Effector memory CD4-positive, alpha-beta T cell (primary cell): ENCODE results near the gene NHLRC2.
"Not testable (repeated sequence)": the region's sequence is repeated elsewhere in the genome, so short reads cannot be mapped to it uniquely, and the experiment has no call there.

Experiments used
- DNase-seq, 3 donors: peaks; one replicate each; pipeline ENCODE4 v3.0.0-alpha.2; 2020
- H3K27ac ChIP-seq: 2 replicates; pipeline ENCODE4 v1.7.0; 2013; ENCODE audit warnings: mild to moderate bottlenecking, low read length, moderate library complexity; ENCODE audit not compliant: insufficient read depth, poor library complexity, severe bottlenecking
- H3K27me3 ChIP-seq: replicated peaks from 2 replicates; pipeline ENCODE4 v1.7.0; 2013; ENCODE audit warnings: mild to moderate bottlenecking, low read length; ENCODE audit not compliant: insufficient read depth, control insufficient read depth, poor library complexity, severe bottlenecking
- H3K36me3 ChIP-seq: 2 replicates; pipeline ENCODE4 v1.7.0; 2013; ENCODE audit warnings: mild to moderate bottlenecking, low read length, moderate library complexity; ENCODE audit not compliant: control insufficient read depth, insufficient read depth
- H3K4me1 ChIP-seq: 2 replicates; pipeline ENCODE4 v1.7.0; 2013; ENCODE audit warnings: low read length, mild to moderate bottlenecking; ENCODE audit not compliant: control insufficient read depth, insufficient read depth, poor library complexity, severe bottlenecking
- H3K4me3 ChIP-seq: 2 replicates; pipeline ENCODE4 v1.7.0; 2013; ENCODE audit warnings: low read length, low read depth, mild to moderate bottlenecking; ENCODE audit not compliant: insufficient read depth, poor library complexity, severe bottlenecking
- H3K9me3 ChIP-seq: 2 replicates; pipeline ENCODE4 v1.7.0; 2013; ENCODE audit warnings: mild to moderate bottlenecking, low read length, moderate library complexity; ENCODE audit not compliant: control insufficient read depth

NHLRC2 gene

DNA sequence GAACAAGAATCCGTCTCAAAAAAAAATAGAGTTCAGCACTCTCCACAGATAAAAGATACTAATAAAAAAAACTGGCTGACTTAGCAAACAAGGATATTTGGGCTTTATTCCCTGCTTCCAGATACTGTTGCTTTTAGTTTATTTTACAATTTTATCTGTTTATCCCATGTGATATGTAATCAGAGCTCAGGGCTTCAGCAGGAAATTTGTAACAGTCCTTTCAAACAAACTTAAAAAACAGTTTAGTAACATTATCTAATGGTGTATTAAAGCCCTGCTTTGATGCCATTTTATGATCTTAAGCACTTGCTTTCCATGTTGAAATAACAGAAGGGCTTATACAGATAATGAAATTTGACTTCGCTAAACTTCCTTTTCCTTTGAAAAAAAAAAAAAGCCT, 28.7 kb upstream of the NHLRC2 start:
- Histone ChIP-seq H3K4me3 (no peak overlapping the region), H3K27me3 (no peaks in the 10 kb centered on the region), H3K36me3 (no peaks in the 10 kb centered on the region), H3K9me3 (no peaks in the 10 kb centered on the region), H3K27ac (no peak overlapping the region), H3K4me1 (no peaks in the 10 kb centered on the region)
- DNase-seq, result no peak

DNA sequence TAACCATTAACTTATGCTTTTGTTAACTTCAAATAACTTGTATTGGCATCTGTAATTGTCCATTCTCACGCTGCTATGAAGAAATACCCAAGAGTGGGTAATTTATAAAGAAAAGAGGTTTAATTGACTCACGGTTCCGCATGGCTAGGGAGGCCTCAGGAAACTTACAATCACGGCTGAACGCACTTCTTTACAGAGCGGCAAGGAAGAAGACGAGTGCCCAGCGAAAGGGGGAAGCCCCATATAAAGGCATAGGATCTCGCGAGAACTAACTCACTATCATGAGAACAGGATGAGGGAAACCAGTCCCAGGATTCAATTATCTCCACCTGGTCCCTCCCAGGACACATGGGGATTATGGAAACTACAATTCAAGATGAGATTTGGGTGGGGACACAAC, 25.9 kb upstream of the NHLRC2 start:
- not testable (repeated sequence) for H3K27me3 ChIP-seq, H3K4me3 ChIP-seq, DNase-seq, H3K36me3 ChIP-seq, H3K9me3 ChIP-seq, H3K4me1 ChIP-seq, H3K27ac ChIP-seq

GRCh38 chr10:113842171-113842570, 12.3 kb upstream of the NHLRC2 start:
- H3K27ac ChIP-seq, result no peak overlapping the region
- H3K9me3 ChIP-seq, result no peaks in the 10 kb centered on the region
- no peak overlapping the region for H3K4me3 ChIP-seq
- H3K4me1 ChIP-seq, result no peaks in the 10 kb centered on the region
- H3K36me3 ChIP-seq, result no peaks in the 10 kb centered on the region
- DNase-seq, result no peak
- H3K27me3 ChIP-seq, result no peaks in the 10 kb centered on the region

GRCh38 chr10:113843972-113844485, 10.4 kb upstream of the NHLRC2 start:
- Histone ChIP-seq H3K36me3 (no peaks in the 10 kb centered on the region), H3K27ac (no peak overlapping the region), H3K27me3 (no peaks in the 10 kb centered on the region), H3K4me3 (no peak overlapping the region), H3K4me1 (no peaks in the 10 kb centered on the region), H3K9me3 (no peaks in the 10 kb centered on the region)
- DNase-seq, result no peak

- Histone ChIP-seq H3K27me3 (no peaks in the 10 kb centered on the region), H3K36me3 (no peaks in the 10 kb centered on the region), H3K9me3 (no peaks in the 10 kb centered on the region), H3K4me3 (no peak overlapping the region), H3K4me1 (no peaks in the 10 kb centered on the region), H3K27ac (no peak overlapping the region)
- DNase-seq, result no peak
Measured at GRCh38 chr10:113846036-113846435, 8.4 kb upstream of the NHLRC2 start.

DNA sequence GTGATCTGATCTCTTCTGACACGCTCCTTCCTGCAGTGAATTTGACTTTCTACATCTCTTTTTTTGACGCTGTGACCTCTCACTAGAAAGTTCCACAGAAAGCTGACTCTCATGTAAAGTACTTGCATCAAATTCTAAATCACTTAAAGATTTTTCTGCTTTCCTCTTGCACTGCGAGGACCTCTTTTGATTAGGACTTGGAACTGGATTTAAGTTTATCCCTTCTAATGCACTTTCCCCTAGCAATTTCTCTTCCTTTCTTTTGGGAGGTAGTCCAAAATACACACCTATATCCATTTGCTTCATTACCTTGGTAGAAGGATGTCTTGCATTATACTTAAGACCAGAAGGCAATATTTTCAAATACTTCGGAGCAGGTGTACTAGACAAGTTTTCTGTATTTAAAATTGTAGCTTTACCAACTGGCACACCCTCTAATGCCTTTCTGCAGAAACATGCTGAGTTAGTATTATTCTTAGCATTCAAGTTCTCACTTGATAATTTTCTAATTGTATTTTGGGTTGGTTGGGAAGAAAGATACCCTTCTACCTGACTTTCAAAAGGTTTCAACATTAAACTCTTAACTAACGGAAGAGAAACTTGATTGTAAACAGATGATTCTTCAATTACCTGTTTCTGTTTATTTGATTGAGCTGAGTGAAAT, 5.2 kb upstream of the NHLRC2 start:
- no peak overlapping the region for H3K27ac ChIP-seq
- H3K4me3 ChIP-seq, result no peak overlapping the region
- H3K4me1 ChIP-seq, result no peaks in the 10 kb centered on the region
- H3K27me3 ChIP-seq, result no peaks in the 10 kb centered on the region
- no peaks in the 10 kb centered on the region for H3K9me3 ChIP-seq
- no peak for DNase-seq
- no peaks in the 10 kb centered on the region for H3K36me3 ChIP-seq

DNA sequence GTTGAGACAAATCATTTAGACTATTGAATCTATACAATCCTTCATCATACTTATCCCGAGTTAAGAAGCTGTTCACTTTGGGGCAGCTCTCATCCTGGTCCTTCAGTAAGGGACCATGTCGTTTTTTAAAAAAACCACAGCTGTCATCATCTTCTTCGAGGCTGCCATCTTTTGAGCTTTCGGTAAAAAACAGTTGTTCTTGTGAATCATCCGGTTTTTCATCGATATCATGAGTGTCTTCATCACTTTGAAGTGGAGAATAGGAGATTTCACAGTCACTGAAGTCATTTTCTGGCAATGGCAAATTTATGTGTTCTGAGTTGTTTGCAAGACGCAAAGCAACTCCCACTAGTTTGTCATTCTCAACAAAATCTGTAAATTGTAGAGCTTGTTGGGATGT, 4.5 kb upstream of the NHLRC2 start:
- no peak overlapping the region for H3K27ac ChIP-seq
- no peaks in the 10 kb centered on the region for H3K27me3 ChIP-seq
- no peaks in the 10 kb centered on the region for H3K36me3 ChIP-seq
- H3K4me1 ChIP-seq, result no peaks in the 10 kb centered on the region
- DNase-seq, result no peak
- no peak overlapping the region for H3K4me3 ChIP-seq
- H3K9me3 ChIP-seq, result no peaks in the 10 kb centered on the region

GRCh38 chr10:113853578-113854012, 866 bp upstream of the NHLRC2 start:
- H3K27ac ChIP-seq, result peak overlapping the region; percentile 73
- no peak for DNase-seq
- no peaks in the 10 kb centered on the region for H3K27me3 ChIP-seq
- no peaks in the 10 kb centered on the region for H3K36me3 ChIP-seq
- no peaks in the 10 kb centered on the region for H3K9me3 ChIP-seq
- peaks cover 7% of the 10 kb centered on the region for H3K4me1 ChIP-seq
- peak overlapping the region; percentile 94 for H3K4me3 ChIP-seq

- peak overlapping the region; percentile 94 for H3K4me3 ChIP-seq
- H3K27me3 ChIP-seq, result no peaks in the 10 kb centered on the region
- peaks cover 5% of the 10 kb centered on the region for H3K36me3 ChIP-seq
- H3K9me3 ChIP-seq, result no peaks in the 10 kb centered on the region
- peak; percentile 17 to 29 (median 21) for DNase-seq
- H3K4me1 ChIP-seq, result peaks cover 7% of the 10 kb centered on the region
- H3K27ac ChIP-seq, result peak overlapping the region; percentile 73
Measured at GRCh38 chr10:113854761-113855588, 514 bp downstream of the NHLRC2 start.

DNA sequence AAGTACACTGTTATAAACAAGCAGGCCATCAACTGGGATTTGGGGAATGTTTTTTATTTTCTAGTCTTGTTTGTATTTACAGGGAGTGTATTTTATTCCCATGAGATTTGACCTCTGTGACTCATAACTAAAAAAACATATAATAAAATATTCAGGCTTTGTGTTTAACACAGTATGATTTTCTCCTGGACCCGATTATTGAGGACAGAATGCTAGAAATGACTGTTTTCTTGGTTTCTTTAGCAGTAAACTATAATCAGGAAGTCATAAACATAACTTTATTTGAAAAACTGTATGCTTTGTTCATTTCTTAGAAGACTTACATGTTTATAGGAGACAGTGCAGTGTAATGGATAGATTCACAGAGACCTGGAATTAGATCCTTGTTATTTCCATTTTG, 2.1 kb downstream of the NHLRC2 start:
- H3K4me1 ChIP-seq, result peaks cover 7% of the 10 kb centered on the region
- no peak overlapping the region for H3K4me3 ChIP-seq
- no peak overlapping the region for H3K27ac ChIP-seq

More for the DNA sequence above, 2.1 kb downstream of the NHLRC2 start:
- H3K9me3 ChIP-seq, result no peaks in the 10 kb centered on the region
- no peaks in the 10 kb centered on the region for H3K27me3 ChIP-seq
- no peak for DNase-seq
- peaks cover 13% of the 10 kb centered on the region for H3K36me3 ChIP-seq
